NB4 (cell line): Measurements from ENCODE around the gene ANXA4.
"Not testable (repeated sequence)": the region's sequence is repeated elsewhere in the genome, so short reads cannot be mapped to it uniquely, and the experiment has no call there.

Experiments
- DNase-seq: peaks from one replicate; pipeline ENCODE4 v3.0.0; 2010; ENCODE audit warnings: low read depth
- H3K4me3 ChIP-seq: one replicate; pipeline ENCODE4 v1.5.1; 2011; ENCODE audit warnings: mild to moderate bottlenecking, low read depth, low read length, moderate library complexity
- MYC ChIP-seq: IDR thresholded peaks from 2 replicates; pipeline ENCODE4 v1.6.1; 2011; ENCODE audit warnings: low read depth, low read length
- POLR2A ChIP-seq: IDR thresholded peaks from 2 replicates; pipeline ENCODE4 v1.6.1; 2011; ENCODE audit warnings: mild to moderate bottlenecking; ENCODE audit not compliant: insufficient read length; ENCODE audit errors: extremely low read depth
- TF ChIP-seq, protein P1 (sequence below): IDR thresholded peaks from one replicate; pipeline ENCODE4 v1.5.1; 2012; ENCODE audit warnings: low read depth, low read length
- TF ChIP-seq, protein P2 (sequence below): IDR thresholded peaks from 2 replicates; pipeline ENCODE4 v1.6.1; 2011; ENCODE audit warnings: low read depth, low read length

Gene ANXA4

DNA sequence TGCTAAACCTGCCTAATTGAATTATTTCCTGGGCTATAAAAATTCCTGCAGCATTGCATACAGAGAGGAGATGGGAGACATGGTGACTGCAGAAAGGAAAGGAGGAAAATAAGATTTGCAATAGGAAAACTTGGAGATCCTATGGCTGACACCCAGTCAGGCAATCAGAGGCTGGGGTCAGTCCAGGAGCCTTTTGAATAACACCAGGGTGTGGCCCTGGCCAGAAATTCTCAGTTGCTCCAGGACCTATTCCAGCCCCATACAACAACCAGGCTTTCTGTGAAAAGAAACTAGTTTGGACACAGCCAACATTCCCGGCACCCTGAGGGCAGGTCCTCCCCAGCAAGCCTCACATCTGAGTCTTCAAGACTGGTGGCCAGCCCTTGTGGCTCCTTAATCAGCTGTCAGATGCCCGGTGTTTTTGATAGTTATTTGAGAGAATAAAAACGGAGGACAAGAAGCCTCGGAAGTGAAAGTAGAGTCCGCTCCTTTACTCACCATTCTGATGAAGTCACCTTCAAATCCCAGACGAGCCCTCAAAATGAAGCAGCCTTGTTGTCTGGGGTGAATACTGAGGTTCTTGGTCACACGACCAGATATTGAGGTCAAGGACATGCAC, 56.5 kb downstream of the ANXA4 start:
- no peak overlapping the region for H3K4me3 ChIP-seq
- DNase-seq, result no peak
- TF ChIP-seq POLR2A (no peak), MYC (no peak)
- TF ChIP-seq, protein P1, sequence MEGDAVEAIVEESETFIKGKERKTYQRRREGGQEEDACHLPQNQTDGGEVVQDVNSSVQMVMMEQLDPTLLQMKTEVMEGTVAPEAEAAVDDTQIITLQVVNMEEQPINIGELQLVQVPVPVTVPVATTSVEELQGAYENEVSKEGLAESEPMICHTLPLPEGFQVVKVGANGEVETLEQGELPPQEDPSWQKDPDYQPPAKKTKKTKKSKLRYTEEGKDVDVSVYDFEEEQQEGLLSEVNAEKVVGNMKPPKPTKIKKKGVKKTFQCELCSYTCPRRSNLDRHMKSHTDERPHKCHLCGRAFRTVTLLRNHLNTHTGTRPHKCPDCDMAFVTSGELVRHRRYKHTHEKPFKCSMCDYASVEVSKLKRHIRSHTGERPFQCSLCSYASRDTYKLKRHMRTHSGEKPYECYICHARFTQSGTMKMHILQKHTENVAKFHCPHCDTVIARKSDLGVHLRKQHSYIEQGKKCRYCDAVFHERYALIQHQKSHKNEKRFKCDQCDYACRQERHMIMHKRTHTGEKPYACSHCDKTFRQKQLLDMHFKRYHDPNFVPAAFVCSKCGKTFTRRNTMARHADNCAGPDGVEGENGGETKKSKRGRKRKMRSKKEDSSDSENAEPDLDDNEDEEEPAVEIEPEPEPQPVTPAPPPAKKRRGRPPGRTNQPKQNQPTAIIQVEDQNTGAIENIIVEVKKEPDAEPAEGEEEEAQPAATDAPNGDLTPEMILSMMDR, result no peak
- TF ChIP-seq, protein P2, sequence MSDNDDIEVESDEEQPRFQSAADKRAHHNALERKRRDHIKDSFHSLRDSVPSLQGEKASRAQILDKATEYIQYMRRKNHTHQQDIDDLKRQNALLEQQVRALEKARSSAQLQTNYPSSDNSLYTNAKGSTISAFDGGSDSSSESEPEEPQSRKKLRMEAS, result no peak

GRCh38 chr2:69798909-69799526, 57.1 kb downstream of the ANXA4 start:
- H3K4me3 ChIP-seq, result no peak overlapping the region
- DNase-seq, result no peak
- no peak for TF ChIP-seq MYC
- TF ChIP-seq, protein P1, result no peak
- no peak for TF ChIP-seq POLR2A
- TF ChIP-seq, protein P2, result no peak

GRCh38 chr2:69801745-69802290, 59.9 kb downstream of the ANXA4 start:
- no peak overlapping the region for H3K4me3 ChIP-seq
- TF ChIP-seq, protein P1, result no peak
- TF ChIP-seq, protein P2, result no peak
- TF ChIP-seq MYC, result no peak
- TF ChIP-seq POLR2A, result no peak
- no peak for DNase-seq

GRCh38 chr2:69802781-69803367, 60.9 kb downstream of the ANXA4 start:
- not testable (repeated sequence) for H3K4me3 ChIP-seq

GRCh38 chr2:69804416-69804815, 62.5 kb downstream of the ANXA4 start:
- H3K4me3 ChIP-seq, result no peak overlapping the region
- no peak for DNase-seq
- no peak for TF ChIP-seq POLR2A
- TF ChIP-seq, protein P2, result no peak
- TF ChIP-seq, protein P1, result no peak
- TF ChIP-seq MYC, result no peak

More at GRCh38 chr2:69802781-69803367, 60.9 kb downstream of the ANXA4 start:
- not testable (repeated sequence) for DNase-seq

GRCh38 chr2:69805887-69806286, 64.0 kb downstream of the ANXA4 start:
- TF ChIP-seq, protein P2, result no peak
- TF ChIP-seq, protein P1, result no peak
- TF ChIP-seq MYC (no peak), POLR2A (no peak)
- no peak for DNase-seq
- H3K4me3 ChIP-seq, result no peak overlapping the region
